Measurements from ENCODE around the gene SLC6A12. TPM values are rescaled to one million over a fixed set of nuclear protein-coding genes. Genes with fewer than 3 reads are reported as not detected.

The SLC6A12 gene
- total RNA-seq, 4 donors from 2014 or later = 1.2 to 13.5 (median 3.0) TPM

DNA sequence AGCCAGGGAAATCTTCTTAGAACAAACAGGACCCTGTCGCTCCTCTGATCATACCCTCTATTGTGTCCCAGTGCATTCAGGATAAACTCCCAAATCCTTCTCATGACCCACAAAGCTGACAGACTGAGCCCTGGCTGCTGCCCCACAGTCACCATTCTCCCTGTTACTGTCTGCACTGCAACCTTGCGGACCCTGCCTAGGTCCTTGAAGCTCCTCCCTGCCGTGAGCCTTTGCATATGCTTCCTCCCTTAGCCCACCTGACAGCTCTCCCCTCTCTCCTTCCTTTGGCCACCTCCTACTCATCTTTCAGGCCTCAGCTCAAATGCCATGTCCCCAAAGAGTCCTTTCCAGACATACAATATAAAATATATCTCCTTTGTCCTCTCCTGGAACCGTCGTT is 62.4 kb downstream of the SLC6A12 start:
- Histone ChIP-seq H3K4me1 (no peaks in the 10 kb centered on the region), H3K9me3 (no peaks in the 10 kb centered on the region), H3K27ac (no peak overlapping the region), H3K4me3 (no peak overlapping the region), H3K36me3 (no peaks in the 10 kb centered on the region), H3K27me3 (no peaks in the 10 kb centered on the region)
- intact Hi-C loops (cut with DNase I; ENCODE audit: low total_unique reads) (no loop called here), in situ Hi-C loops (cut with MboI; ENCODE audit: low pct_ligation_motif_present in 1 of 4, low pct_unique_long_range_greater_than_20kb in 1 of 4, low sequenced_read_pairs in 3 of 4) (no loop called here)
- 79 to 82% methylated on average over 5 of the region's 5 CpGs for WGBS, 2 donors (ENCODE audit: low coverage in 1 of 2)
- no peak for TF ChIP-seq EP300 (IDR thresholded peaks at IDR 0.05; ENCODE audit: low read depth)
- TF ChIP-seq, protein P1, sequence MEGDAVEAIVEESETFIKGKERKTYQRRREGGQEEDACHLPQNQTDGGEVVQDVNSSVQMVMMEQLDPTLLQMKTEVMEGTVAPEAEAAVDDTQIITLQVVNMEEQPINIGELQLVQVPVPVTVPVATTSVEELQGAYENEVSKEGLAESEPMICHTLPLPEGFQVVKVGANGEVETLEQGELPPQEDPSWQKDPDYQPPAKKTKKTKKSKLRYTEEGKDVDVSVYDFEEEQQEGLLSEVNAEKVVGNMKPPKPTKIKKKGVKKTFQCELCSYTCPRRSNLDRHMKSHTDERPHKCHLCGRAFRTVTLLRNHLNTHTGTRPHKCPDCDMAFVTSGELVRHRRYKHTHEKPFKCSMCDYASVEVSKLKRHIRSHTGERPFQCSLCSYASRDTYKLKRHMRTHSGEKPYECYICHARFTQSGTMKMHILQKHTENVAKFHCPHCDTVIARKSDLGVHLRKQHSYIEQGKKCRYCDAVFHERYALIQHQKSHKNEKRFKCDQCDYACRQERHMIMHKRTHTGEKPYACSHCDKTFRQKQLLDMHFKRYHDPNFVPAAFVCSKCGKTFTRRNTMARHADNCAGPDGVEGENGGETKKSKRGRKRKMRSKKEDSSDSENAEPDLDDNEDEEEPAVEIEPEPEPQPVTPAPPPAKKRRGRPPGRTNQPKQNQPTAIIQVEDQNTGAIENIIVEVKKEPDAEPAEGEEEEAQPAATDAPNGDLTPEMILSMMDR (IDR thresholded peaks at IDR 0.05) = no peak
- TF ChIP-seq POLR2A (IDR thresholded peaks at IDR 0.05) = no peak
- TF ChIP-seq POLR2AphosphoS5 (IDR thresholded peaks at IDR 0.05) = no peak
- no peak for DNase-seq

DNA sequence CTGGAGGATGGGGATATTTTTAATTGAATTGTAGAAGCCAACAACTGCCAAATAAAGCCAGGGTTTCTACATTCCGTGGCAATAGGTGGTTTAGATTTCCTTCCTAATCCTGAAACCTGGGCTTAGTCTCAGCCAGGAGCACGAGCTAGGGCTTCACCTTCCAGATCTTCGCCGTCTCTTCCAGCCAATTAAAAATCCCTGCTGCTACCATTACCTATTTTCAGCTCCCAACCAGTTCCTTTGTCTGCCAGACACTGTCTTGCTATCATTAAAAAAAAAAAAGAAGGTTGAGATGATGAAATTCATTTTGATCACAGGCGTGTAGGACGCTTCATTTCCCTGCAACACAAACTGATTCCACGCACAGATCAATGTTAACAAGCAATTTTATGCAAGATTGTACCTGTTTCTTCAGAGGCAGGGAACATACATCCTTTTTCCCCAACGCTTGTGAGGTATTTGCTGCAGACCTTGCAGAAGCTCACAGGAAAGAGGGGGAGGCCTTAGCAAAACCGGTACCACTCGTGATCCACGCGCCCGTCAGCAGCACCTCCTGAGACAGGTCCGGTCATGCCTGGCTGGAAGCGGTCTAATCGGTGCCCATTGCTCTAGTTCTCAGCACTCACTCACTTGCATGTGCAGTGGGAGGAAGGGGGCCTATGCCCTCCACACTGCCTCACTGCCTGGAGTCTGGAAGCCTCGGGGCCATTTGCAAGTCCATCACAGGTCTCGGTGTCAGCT is 65.1 kb downstream of the SLC6A12 start:
- in situ Hi-C loops (cut with MboI; ENCODE audit: low pct_ligation_motif_present in 1 of 4, low pct_unique_long_range_greater_than_20kb in 1 of 4, low sequenced_read_pairs in 3 of 4) = no loop called here
- Histone ChIP-seq H3K27me3 (no peaks in the 10 kb centered on the region), H3K36me3 (no peaks in the 10 kb centered on the region), H3K27ac (no peak overlapping the region), H3K9me3 (no peaks in the 10 kb centered on the region), H3K4me1 (peaks cover 0 to 14% (median 9%) of the 10 kb centered on the region in 4 donors), H3K4me3 (no peak overlapping the region)
- TF ChIP-seq EP300 (IDR thresholded peaks at IDR 0.05; ENCODE audit: low read depth) = no peak
- TF ChIP-seq, protein P1 (IDR thresholded peaks at IDR 0.05) = no peak
- no peak for TF ChIP-seq POLR2A (IDR thresholded peaks at IDR 0.05)
- TF ChIP-seq POLR2AphosphoS5 (IDR thresholded peaks at IDR 0.05) = no peak
- intact Hi-C loops (cut with DNase I; ENCODE audit: low total_unique reads) = no loop called here
- 85 to 92% methylated on average over 12 to 18 of the region's 18 CpGs for WGBS, 2 donors (ENCODE audit: low coverage in 1 of 2)
- DNase-seq = no peak

DNA sequence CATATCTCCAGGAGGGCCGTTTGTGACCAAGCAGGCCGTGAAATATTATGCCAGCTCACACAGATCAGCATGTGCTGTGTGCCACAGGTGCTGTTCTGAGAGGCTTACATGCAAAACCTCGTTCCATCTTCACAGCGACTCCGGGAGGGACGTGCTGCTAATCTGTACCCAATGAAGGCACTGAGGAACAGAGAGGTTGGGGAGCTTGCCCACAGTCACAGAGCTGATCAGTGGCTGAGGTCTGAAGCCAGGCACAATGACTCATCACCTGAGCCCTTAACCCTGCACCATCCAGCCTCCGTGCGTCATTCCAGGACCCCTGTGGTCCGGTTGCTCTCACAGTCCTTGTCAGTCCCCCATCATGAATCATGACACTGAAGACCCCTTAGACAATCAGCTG is 66.7 kb downstream of the SLC6A12 start:
- no peak overlapping the region for H3K4me3 ChIP-seq
- intact Hi-C loops (cut with DNase I; ENCODE audit: low total_unique reads) (no loop called here), in situ Hi-C loops (cut with MboI; ENCODE audit: low pct_ligation_motif_present in 1 of 4, low pct_unique_long_range_greater_than_20kb in 1 of 4, low sequenced_read_pairs in 3 of 4) (no loop called here)
- H3K27me3 ChIP-seq = no peaks in the 10 kb centered on the region
- no peaks in the 10 kb centered on the region for H3K36me3 ChIP-seq
- H3K9me3 ChIP-seq = no peaks in the 10 kb centered on the region
- no peak overlapping the region for H3K27ac ChIP-seq
- DNase-seq = no peak
- TF ChIP-seq EP300 (IDR thresholded peaks at IDR 0.05; ENCODE audit: low read depth) = no peak
- TF ChIP-seq POLR2A (IDR thresholded peaks at IDR 0.05) = no peak
- TF ChIP-seq, protein P1 (IDR thresholded peaks at IDR 0.05) = no peak
- no peak for TF ChIP-seq POLR2AphosphoS5 (IDR thresholded peaks at IDR 0.05)
- 81% methylated on average over 9 of the region's 9 CpGs; no CpG with 5 or more reads in 1 of the 2 donors for WGBS, 2 donors (ENCODE audit: low coverage in 1 of 2)
- peaks cover 0 to 19% (median 9%) of the 10 kb centered on the region in 4 donors for H3K4me1 ChIP-seq

GRCh38 chr12:145369-145960 is 68.5 kb downstream of the SLC6A12 start:
- TF ChIP-seq POLR2A (IDR thresholded peaks at IDR 0.05) (no peak), POLR2AphosphoS5 (IDR thresholded peaks at IDR 0.05) (no peak), EP300 (IDR thresholded peaks at IDR 0.05; ENCODE audit: low read depth) (no peak)
- TF ChIP-seq, protein P1 (IDR thresholded peaks at IDR 0.05) = no peak
- intact Hi-C loops (cut with DNase I; ENCODE audit: low total_unique reads) (no loop called here), in situ Hi-C loops (cut with MboI; ENCODE audit: low pct_ligation_motif_present in 1 of 4, low pct_unique_long_range_greater_than_20kb in 1 of 4, low sequenced_read_pairs in 3 of 4) (no loop called here)
- Histone ChIP-seq H3K9me3 (no peaks in the 10 kb centered on the region), H3K27ac (peak overlapping the region in 1 of 4 donors; percentile 83), H3K36me3 (no peaks in the 10 kb centered on the region), H3K27me3 (peaks cover under 1% of the 10 kb centered on the region), H3K4me3 (no peak overlapping the region), H3K4me1 (peaks cover 0 to 19% (median 9%) of the 10 kb centered on the region in 4 donors)
- 74 to 82% methylated on average over 10 to 14 of the region's 14 CpGs for WGBS, 2 donors (ENCODE audit: low coverage in 1 of 2)
- DNase-seq = no peak
